Stimulated activated naive B cell treated with anti-CD40 and anti-IgM and Interleukin-4, amounts not matched to agents 10 μg/mL and 1 μg/mL and 100 μg/mL, for 72 hours (primary cell): ENCODE data around the gene SMC2.
A peak's percentile ranks its signal among the peaks of the same experiment; 100 is the strongest.

Source experiments
- ATAC-seq, 2 donors: fragments of 150-1000 bp; cut with Tn5 transposase; replicated peaks; 2 replicates each; pipeline ENCODE4 v1.10.0; 2021; ENCODE audit warnings: moderate library complexity in 1 of 2
- DNase-seq: peaks from one replicate; pipeline ENCODE4 v3.0.0; 2021
- H3K27ac Mint-ChIP-seq: one replicate; pipeline ENCODE4 v1.8.0; 2022; ENCODE audit warnings: mild to moderate bottlenecking, mixed read lengths
- H3K27me3 Mint-ChIP-seq, 2 donors: one replicate each; pipeline ENCODE4 v1.8.0; 2022; ENCODE audit warnings: mixed read lengths in 2 of 2
- H3K36me3 Mint-ChIP-seq, 2 donors: one replicate each; pipeline ENCODE4 v1.8.0; 2022; ENCODE audit warnings: mixed read lengths in 2 of 2, mild to moderate bottlenecking in 1 of 2
- H3K4me1 Mint-ChIP-seq, 2 donors: one replicate each; pipeline ENCODE4 v1.8.0; 2022; ENCODE audit warnings: mixed read lengths in 2 of 2, mild to moderate bottlenecking in 1 of 2
- H3K4me3 Mint-ChIP-seq, 2 donors: one replicate each; pipeline ENCODE4 v1.8.0; 2022; ENCODE audit warnings: mild to moderate bottlenecking in 2 of 2, mixed read lengths in 2 of 2, moderate library complexity in 1 of 2
- H3K9me3 Mint-ChIP-seq, 2 donors: one replicate each; pipeline ENCODE4 v1.8.0; 2022; ENCODE audit warnings: mixed read lengths in 2 of 2, mild to moderate bottlenecking in 1 of 2

The SMC2 gene

DNA sequence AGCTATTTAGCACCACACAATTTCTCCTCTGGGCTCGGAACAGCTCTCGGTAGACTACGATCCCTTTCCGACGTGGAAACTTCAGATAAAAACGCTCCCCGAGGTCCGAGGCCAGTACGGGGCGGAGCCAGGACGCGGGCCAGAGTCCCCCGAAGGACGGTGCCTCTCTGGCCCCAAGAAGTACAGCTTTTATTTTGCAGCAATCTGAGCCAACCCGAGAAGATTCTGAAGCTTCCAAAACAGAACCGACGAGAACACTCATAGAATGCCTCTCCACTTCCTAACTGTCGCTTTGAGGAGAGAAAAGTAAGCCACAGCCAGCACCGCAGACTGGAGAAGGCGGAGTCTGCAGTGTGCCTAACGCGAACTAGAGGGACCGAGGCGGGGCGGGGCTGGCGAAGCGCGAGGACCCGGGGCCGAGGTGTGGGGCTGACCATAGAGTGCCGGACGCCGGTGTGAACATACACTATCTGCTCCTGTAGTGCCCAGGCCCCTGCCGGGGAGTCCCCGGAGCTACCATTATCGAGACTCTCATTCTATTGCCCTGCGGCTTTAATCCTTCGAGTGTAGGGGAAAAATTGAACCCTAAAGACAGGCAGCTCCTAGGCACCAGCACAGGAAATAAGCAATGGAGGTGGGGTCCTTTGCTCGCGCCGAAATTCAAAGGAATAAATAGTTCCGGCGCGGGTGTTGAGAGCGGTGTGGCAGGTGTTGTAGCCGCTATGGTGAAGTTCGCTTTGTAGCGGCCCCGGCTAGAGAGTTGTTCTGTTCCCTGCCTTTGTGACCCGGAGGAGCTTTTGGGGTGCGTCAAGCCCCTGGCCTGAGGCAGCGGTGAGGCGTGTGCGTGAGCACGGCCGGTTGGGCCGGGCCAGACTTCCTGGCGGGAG, at the start of gene SMC2:
SMC2 (plus strand) TSS at position 663 of the 887 bp plus-strand sequence. CDS start 1,076 bp downstream, outside the sequence.
- peaks cover 0 to 3% of the 10 kb centered on the region in 2 donors for H3K27me3 Mint-ChIP-seq
- H3K9me3 Mint-ChIP-seq, result no peaks in the 10 kb centered on the region
- ATAC-seq (peak; percentile 94 to 96), DNase-seq (peak; percentile 92)
- peak within 1 kb of the TSS; percentile 98 for H3K4me3 Mint-ChIP-seq
- H3K4me1 Mint-ChIP-seq, result peaks cover 7 to 20% of the 10 kb centered on the region in 2 donors
- H3K27ac Mint-ChIP-seq, result peak within 1 kb of the TSS; percentile 97
- peaks cover 3% of the 10 kb centered on the region in 2 donors for H3K36me3 Mint-ChIP-seq

DNA sequence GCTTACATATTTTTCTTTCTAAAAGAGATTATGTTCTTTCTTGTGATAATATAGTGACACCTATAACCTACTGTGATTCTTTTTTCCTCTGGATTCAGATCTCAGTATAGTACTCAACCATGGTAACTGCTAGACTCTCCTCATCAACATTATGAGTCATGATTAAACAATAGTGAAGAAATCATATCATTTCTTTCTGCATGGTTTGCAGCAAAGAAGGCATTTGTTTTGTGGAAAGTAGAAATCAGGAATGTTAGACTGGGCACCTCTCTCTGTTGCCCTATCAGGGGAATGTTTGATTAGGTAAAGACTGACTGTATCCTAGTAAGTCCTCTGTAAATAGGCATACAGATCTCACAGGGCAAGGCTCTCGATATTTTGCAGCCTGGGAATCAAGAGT, 25.6 kb upstream of the SMC2 start:
- no peak overlapping the region for H3K4me3 Mint-ChIP-seq
- DNase-seq, result no peak
- no peak for ATAC-seq
- H3K27ac Mint-ChIP-seq, result no peak overlapping the region
- H3K4me1 Mint-ChIP-seq, result no peaks in the 10 kb centered on the region
- no peaks in the 10 kb centered on the region for H3K36me3 Mint-ChIP-seq
- H3K9me3 Mint-ChIP-seq, result no peaks in the 10 kb centered on the region
- peaks cover 10 to 16% of the 10 kb centered on the region in 2 donors for H3K27me3 Mint-ChIP-seq

DNA sequence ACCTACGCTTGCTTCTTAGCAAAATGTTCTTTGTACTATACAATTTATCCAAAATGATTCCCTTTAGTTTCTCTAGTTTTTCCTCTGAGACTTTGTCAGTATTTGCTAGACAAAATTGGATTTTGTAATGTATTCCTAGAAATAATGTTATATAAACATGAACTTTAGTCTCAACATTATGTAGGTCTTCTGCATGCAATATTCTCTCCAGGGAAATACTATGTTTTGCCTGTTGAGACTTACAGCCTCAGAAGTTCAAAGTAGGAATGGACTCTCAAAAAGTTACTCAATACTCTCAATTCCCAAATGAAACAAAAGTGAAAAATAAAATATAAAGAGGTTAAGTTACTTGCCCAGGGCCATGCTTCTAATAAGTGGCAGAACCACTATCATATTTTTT, 24.8 kb upstream of the SMC2 start:
- Mint-ChIP-seq H3K27ac (no peak overlapping the region), H3K4me1 (no peaks in the 10 kb centered on the region), H3K36me3 (no peaks in the 10 kb centered on the region), H3K27me3 (peaks cover 15 to 16% of the 10 kb centered on the region in 2 donors), H3K4me3 (no peak overlapping the region), H3K9me3 (no peaks in the 10 kb centered on the region)
- ATAC-seq (no peak), DNase-seq (no peak)

DNA sequence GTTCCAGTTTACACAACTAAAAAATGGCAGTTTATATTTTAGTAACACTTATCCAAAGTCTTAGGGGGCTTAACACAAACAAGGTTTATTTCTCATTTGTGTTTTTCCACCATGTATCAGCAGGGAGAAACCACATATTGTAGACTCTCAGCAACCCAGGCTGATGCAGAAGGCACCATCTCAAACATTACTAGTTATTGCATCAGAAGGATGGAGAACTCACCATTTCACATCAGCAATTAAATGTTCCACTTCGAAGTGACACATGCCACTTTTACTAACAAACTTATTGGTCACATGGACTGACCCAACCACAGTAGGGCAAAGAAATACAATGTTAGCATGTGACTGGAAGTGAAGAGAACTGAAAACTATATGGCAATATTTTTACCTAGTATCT, 22.5 kb upstream of the SMC2 start:
- Mint-ChIP-seq H3K27me3 (peaks cover 21 to 28% of the 10 kb centered on the region in 2 donors), H3K4me1 (no peaks in the 10 kb centered on the region), H3K36me3 (no peaks in the 10 kb centered on the region), H3K4me3 (no peak overlapping the region), H3K9me3 (no peaks in the 10 kb centered on the region), H3K27ac (no peak overlapping the region)
- ATAC-seq, result no peak
- no peak for DNase-seq

DNA sequence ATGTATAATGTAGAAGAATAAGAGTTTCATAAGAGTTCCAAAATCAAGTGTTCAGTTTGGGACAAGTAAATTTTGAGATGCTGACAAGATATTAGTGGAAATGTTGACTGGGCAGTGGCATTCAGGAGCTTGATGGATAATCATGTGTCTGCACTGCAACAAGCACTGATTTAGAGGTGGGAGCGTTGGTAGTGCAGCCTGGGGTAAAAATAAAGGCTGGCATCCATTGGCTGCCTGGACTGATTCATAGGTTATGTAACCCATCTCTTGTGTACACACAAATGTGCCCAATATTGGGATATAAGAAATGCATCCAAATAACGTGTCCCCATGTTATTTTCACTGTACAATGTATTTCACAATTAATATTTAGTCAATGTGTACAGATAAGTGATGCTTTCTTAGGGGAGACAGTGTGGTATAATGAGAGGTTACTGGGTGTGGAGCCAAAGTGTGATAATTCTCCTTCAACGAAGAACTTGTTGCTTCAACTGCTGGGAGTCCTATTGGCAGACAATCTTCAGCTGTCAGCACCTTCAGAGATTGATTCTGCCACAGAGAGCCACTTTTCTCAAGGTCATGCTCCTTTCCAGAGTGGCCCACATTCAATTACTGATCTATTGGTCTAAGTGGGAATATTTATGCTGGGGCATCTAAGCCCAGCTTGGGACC, 20.9 kb upstream of the SMC2 start:
- peaks cover 21 to 36% of the 10 kb centered on the region in 2 donors for H3K27me3 Mint-ChIP-seq
- H3K9me3 Mint-ChIP-seq, result peaks cover 0 to 2% of the 10 kb centered on the region in 2 donors
- no peaks in the 10 kb centered on the region for H3K4me1 Mint-ChIP-seq
- H3K4me3 Mint-ChIP-seq, result no peak overlapping the region
- no peak overlapping the region for H3K27ac Mint-ChIP-seq
- DNase-seq, result no peak
- ATAC-seq, result no peak
- H3K36me3 Mint-ChIP-seq, result no peaks in the 10 kb centered on the region

DNA sequence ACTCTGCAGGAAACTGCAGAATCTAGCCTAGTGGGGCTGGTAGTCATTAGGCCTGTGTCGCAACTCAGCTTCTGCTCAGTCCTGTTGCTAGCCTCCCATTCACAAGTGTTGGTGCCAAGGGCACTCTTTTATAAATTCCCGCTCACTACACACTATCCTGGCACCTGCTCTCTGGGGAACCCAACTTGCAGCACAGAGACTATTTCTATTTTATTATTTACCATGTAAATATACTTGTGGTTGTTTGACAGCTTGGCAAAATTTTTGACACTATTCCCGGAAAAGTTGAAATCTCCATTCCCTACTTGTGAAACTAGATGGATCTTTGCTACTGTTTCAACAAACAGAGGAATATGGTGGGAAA, 20.4 kb upstream of the SMC2 start:
- DNase-seq (no peak), ATAC-seq (no peak)
- Mint-ChIP-seq H3K27ac (no peak overlapping the region), H3K4me3 (no peak overlapping the region), H3K36me3 (no peaks in the 10 kb centered on the region), H3K9me3 (peaks cover 0 to 4% of the 10 kb centered on the region in 2 donors), H3K27me3 (peaks cover 20 to 33% of the 10 kb centered on the region in 2 donors), H3K4me1 (no peaks in the 10 kb centered on the region)

DNA sequence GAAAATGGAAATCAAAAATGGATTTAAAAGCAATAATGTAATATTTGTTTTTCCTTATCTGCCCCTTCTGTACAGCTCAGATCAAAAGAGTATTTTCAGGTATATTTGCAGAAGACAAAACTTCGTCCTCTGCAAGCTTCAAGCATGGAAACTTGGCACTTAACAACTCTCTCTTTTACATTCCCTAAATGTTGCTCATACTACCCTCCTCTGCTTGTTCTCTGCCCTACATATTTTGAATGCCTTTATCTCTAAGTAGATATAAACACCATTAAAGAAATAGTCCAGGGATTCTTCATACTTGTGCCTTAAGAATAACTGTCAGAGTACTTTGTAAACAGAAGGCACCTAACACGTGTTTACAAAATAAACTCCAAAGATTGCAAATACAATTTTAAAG, 19.2 kb upstream of the SMC2 start:
- Mint-ChIP-seq H3K4me3 (no peak overlapping the region), H3K27me3 (peaks cover 15 to 27% of the 10 kb centered on the region in 2 donors), H3K9me3 (peaks cover 0 to 4% of the 10 kb centered on the region in 2 donors), H3K36me3 (no peaks in the 10 kb centered on the region), H3K27ac (no peak overlapping the region), H3K4me1 (no peaks in the 10 kb centered on the region)
- ATAC-seq, result no peak
- DNase-seq, result no peak

DNA sequence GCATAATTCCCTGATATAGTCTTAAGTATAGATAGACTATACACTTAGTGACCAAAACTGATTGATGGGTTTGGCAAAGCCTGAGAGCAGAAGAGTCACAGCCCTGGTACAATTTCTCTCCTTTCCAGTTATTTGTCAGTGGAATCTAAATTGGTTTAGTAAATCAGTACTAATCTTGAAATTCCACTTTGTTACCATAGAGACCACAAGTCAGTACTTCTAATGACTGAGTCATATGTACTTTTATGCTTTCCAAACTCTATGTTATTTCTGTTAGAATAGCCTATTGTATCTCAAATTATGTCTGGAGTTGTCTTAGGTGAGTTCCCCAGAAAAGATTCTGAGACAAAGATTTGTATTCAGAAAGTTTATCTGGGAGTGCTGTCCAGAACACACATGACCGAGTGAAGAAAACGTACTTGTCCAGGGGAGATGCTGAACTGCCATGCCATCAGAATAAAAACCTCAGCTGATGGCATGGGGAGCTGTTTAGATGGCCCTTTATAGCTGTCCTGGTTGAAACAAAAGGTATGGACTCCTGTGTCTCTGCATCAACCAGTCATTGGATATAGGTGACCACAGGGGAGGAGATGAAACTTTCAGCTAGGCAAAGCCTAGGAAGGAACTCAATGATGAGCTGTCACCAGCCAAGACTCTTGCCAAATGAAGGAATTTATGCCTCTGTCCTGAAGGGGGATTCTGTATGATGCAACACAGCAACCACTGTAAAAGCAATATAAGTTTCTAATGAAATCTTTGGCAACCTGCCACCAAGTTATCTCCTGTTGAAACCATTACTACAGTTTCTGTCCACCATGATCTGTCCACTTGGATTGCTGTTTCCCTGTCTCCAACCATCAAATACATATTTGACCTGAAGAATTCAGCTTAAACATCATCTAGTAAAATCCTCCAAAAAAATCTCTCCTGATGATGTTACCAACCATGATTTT, 18.0 kb upstream of the SMC2 start:
- Mint-ChIP-seq H3K4me3 (no peak overlapping the region), H3K36me3 (no peaks in the 10 kb centered on the region), H3K27ac (no peak overlapping the region), H3K9me3 (peaks cover 0 to 5% of the 10 kb centered on the region in 2 donors), H3K4me1 (no peaks in the 10 kb centered on the region), H3K27me3 (peaks cover 11 to 27% of the 10 kb centered on the region in 2 donors)
- DNase-seq (no peak), ATAC-seq (no peak)

DNA sequence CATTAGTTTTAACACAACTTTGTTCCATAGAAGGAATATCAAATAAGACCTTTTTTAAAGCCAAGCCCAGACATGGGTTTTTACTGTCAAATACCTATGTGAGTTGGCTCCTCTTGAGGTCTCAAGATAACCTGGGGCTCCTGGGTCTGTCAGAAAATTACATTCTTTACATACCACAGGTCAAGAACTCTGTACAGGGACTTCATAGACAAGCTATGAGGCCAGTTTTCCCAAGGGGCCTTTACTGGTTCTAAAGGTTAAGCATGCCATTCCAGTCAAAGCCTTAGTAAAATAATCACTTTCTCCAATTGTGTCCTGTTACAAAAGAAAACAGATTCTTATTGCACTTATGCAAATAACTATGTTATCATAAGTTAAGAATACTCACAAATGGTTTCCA, 15.5 kb upstream of the SMC2 start:
- no peak for DNase-seq
- H3K36me3 Mint-ChIP-seq, result peaks cover 0 to 4% of the 10 kb centered on the region in 2 donors
- no peak overlapping the region for H3K27ac Mint-ChIP-seq
- H3K9me3 Mint-ChIP-seq, result peaks cover 5 to 12% of the 10 kb centered on the region in 2 donors
- peaks cover 2 to 10% of the 10 kb centered on the region in 2 donors for H3K4me1 Mint-ChIP-seq
- H3K4me3 Mint-ChIP-seq, result no peak overlapping the region
- peaks cover 14 to 20% of the 10 kb centered on the region in 2 donors for H3K27me3 Mint-ChIP-seq
- no peak for ATAC-seq

DNA sequence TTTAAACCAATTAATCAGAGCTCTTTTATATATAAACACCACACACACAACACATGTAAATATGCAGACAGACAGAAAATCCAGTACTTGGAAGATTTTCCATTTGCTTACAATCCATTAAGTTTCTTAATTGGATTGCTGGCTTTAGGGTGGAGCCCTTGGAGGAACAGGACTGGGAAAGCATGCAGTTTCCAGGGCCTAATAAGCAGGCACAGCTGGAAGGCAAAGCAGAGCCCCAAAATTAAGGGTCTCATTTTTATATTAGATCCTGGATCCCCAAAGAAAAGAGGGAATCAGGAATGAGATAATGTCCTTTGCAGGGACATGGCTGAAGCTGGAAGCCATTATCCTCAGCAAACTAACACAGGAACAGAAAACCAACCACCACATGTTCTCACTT, 13.1 kb upstream of the SMC2 start:
- Mint-ChIP-seq H3K27me3 (peaks cover 3 to 13% of the 10 kb centered on the region in 2 donors), H3K4me1 (peaks cover 2 to 10% of the 10 kb centered on the region in 2 donors), H3K9me3 (peaks cover 5 to 12% of the 10 kb centered on the region in 2 donors), H3K27ac (no peak overlapping the region), H3K36me3 (peaks cover 0 to 4% of the 10 kb centered on the region in 2 donors), H3K4me3 (no peak overlapping the region)
- DNase-seq (no peak), ATAC-seq (no peak)

DNA sequence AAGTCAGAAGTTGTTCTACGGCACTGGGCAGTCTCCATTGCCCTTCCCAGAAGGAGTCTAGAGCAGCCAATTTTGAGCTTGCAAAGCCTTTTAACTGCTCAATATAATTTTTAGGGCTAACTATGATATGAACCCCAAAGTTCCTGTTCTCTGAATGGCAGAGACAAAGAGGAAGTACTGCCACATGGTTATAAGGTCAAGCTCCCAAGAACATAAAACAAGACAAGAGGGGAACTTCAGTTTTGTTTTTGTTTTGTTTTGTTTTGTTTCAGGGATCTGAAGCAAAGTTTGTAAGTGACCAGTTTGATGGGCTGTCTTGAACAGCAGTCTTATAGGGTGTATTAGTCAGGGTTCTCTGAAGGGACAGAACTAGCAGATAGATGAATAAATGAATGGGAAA, 11.9 kb upstream of the SMC2 start:
- Mint-ChIP-seq H3K4me3 (no peak overlapping the region), H3K27me3 (peaks cover 2 to 7% of the 10 kb centered on the region in 2 donors), H3K27ac (no peak overlapping the region), H3K4me1 (peaks cover 2 to 10% of the 10 kb centered on the region in 2 donors), H3K9me3 (peaks cover 5 to 12% of the 10 kb centered on the region in 2 donors), H3K36me3 (peaks cover 0 to 4% of the 10 kb centered on the region in 2 donors)
- DNase-seq, result no peak
- peak in 1 of 2 donors; percentile 53 for ATAC-seq

DNA sequence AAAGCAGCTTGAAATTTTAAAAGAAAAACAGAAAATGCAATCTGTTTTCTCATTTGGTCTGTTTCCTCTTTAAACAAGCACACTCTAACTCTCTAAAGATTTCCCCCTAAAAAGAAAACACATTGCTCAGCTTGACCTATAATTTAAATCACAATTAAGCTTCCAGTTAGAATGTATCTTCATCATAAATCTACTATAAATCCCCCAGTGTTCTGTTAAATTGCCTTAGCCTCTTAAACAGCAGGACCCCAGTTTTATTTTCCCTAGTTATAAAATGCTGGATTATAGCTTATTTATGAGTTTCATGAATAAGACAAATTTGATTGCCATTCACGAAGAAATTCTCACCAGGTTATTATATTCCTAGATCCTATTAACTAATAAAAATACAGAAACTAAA, 8.6 kb upstream of the SMC2 start:
- H3K27ac Mint-ChIP-seq, result no peak overlapping the region
- H3K9me3 Mint-ChIP-seq, result peaks cover 5 to 8% of the 10 kb centered on the region in 2 donors
- peaks cover 1 to 4% of the 10 kb centered on the region in 2 donors for H3K36me3 Mint-ChIP-seq
- DNase-seq (no peak), ATAC-seq (no peak)
- H3K4me3 Mint-ChIP-seq, result no peak overlapping the region
- H3K27me3 Mint-ChIP-seq, result peaks cover 0 to 13% of the 10 kb centered on the region in 2 donors
- H3K4me1 Mint-ChIP-seq, result peaks cover 2 to 10% of the 10 kb centered on the region in 2 donors

DNA sequence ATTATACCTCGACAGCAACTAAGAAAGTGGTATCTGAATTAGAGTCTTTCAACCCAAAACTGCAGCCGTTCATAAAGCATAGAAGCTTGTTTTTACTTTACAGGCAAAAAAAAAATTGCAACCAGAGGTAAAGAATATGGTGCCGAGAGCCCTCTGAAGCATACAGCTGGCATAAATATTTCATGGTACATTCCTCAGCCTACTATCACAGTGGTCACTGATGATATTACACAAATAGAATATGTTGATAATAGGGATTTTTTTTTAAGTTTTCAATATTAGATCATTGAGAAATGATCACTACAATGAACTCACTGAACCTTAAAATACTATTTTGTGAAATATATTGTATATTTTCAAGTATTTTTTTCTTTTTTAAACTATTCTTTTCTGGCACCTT, 6.2 kb upstream of the SMC2 start:
- Mint-ChIP-seq H3K27me3 (peaks cover 0 to 13% of the 10 kb centered on the region in 2 donors), H3K36me3 (peaks cover 0 to 2% of the 10 kb centered on the region in 2 donors), H3K4me1 (peaks cover 3 to 8% of the 10 kb centered on the region in 2 donors), H3K27ac (no peak overlapping the region), H3K9me3 (no peaks in the 10 kb centered on the region), H3K4me3 (no peak overlapping the region)
- ATAC-seq (no peak), DNase-seq (no peak)

DNA sequence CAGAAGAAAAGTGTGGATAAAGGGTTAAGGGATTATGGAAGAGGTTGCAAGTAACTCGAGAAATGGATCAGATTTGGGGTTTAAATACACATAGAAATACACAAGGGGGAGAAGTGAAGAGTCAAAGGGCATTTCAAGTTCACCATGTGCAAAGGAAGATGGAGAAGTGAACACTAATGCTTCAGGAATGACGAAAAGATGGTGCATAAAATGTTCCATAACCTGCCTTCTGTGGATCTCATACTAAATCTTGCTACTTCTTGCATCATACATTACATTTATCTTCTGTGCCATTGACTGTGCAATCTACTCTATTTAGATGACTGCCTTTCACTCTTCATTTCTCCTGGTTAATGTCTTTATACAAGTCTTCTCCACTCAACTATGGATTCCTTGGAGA, 5.7 kb upstream of the SMC2 start:
- DNase-seq (no peak), ATAC-seq (no peak)
- H3K36me3 Mint-ChIP-seq, result peaks cover 0 to 2% of the 10 kb centered on the region in 2 donors
- H3K4me3 Mint-ChIP-seq, result no peak overlapping the region
- H3K27ac Mint-ChIP-seq, result no peak overlapping the region
- H3K9me3 Mint-ChIP-seq, result no peaks in the 10 kb centered on the region
- H3K4me1 Mint-ChIP-seq, result peaks cover 3 to 8% of the 10 kb centered on the region in 2 donors
- peaks cover 0 to 11% of the 10 kb centered on the region in 2 donors for H3K27me3 Mint-ChIP-seq
